Raji (cell line): ENCODE results near the gene FAF1.

Source experiments
- POLR2A ChIP-seq: IDR thresholded peaks from 2 replicates; pipeline ENCODE4 v1.6.1; 2011; ENCODE audit warnings: low read depth, low read length, control low read depth; ENCODE audit not compliant: insufficient read depth

FAF1 gene

DNA sequence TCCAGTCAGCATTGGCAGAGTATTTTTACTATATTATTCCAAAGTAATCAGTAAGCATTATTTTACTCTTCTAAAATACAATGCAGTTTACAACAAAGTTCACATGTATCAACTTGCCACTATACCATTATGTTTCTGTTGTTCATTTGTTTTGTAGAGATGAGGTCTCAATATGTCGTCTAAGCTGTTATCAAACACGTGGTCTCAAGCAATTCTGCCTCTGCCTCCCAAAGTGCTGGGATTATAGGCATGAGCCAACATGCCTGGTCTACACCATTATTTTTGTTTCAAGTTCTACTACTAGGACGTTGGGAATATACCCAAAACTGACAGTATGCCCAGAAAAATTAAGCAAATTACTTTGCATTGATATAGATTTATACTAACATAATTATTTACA is 19.8 kb downstream of the FAF1 start:
- TF ChIP-seq POLR2A: no peak

DNA sequence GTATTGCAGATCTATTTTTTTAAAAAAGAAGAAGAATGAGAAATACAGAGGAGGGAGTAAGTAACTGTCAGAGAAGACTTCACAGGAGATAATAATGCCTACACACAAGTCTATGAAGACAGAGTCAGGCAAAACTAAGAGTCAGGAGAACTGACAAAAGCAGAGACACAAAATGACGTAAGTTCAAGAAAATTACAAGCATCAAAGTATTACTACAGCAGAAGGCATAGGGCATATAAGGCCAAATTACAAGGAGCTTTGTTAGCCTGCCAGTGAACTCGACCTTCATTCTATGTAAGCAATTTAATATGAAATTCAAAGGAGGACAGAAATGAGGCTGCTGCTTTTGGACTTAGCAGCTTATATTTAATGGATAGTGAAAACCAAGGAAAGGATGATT is 23.7 kb downstream of the FAF1 start:
- TF ChIP-seq POLR2A: no peak

DNA sequence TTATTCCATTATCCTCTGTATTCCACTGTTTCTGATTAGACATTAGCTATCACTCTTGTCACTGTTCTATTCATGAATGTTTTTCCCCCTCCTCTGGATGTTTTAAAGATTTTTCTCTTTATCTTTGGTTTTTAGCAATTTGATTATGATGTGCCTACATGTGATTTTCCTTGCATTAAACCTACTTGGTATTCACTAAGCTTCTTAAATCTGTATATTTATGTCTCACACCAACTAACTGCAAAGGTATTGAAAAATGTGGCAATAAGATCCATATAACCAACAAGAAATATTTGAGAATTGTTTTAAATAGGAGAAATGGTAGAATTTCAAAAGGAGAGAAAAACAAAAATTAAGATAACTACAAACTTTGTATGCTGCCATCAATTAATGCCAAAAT is 25.2 kb downstream of the FAF1 start:
- no peak for TF ChIP-seq POLR2A

DNA sequence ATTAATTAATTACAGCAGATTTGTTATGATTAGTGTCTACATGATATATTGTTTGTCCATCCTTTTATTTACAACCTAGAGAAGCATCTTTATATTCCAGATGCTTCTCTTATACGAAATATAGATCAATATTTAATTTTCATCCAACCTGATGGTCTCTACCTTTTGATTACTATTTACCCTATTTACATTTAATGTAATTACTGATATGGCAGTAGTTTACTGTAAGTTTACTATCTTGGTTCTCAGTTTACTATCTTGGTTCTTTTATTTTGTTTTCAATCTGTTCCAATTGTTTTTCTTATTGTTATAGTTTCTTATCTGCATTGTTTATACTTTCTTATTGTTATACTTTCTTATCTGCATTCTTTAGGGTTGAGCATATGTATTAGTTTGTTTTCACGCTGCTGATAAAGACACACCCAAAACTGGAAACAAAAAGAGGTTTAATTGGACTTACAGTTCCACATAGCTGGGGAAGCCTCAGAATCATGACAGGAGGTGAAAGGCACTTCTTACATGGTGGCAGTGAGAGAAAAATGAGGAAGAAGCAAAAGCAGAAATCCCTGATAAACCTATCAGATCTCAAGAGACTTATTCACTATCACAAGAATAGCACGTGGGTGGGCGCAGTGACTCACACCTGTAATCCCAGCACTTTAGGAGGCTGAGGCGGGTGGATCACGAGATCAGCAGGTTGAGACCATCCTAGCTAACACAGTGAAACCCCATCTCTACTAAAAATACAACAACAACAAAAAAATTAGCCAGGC is 28.9 kb downstream of the FAF1 start:
- TF ChIP-seq POLR2A: no peak

DNA sequence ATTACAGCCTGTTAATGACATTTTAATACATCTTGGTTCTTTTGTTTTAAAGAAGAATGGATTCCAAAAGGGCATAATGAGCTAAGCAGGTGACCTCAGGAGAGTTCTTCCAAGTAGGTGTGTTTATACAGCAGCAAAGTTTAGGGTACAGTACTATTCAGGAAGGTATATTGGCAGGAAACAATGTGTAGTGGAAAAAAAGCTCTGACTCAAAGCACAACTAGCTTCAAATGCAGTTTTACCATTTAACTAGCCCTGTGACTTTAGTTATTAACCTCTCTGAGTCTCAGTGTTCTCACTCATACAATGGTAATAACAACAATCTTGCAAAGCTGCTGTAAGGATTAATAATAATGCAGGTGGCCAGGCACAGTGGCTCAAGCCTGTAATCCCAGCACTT is 29.9 kb downstream of the FAF1 start:
- no peak for TF ChIP-seq POLR2A

DNA sequence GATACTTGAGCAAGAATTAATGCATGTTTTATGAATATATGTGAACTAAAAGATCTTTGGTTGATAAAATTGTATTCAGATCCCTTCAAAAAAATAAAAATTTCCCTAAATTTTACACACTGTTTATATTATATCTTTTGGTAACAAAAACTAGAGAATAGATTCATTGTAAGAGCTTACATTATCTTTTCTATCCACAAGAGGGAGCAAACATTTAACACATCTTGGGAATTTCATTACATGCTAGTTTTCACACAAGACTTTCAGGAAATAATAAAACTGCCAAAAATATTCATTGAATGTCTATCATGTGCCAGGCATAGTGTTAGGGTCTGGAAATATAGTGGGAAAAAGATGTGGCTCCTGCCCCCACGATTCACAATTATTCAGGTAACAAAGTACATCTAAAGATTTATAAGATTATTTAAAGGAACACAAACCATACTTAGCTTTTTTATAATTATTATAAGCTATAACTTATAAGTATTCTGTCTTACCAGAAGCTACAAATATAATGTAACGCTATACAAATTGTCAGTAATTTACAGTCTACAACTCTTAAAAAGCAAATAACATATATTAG is 30.6 kb downstream of the FAF1 start:
- TF ChIP-seq POLR2A: no peak

DNA sequence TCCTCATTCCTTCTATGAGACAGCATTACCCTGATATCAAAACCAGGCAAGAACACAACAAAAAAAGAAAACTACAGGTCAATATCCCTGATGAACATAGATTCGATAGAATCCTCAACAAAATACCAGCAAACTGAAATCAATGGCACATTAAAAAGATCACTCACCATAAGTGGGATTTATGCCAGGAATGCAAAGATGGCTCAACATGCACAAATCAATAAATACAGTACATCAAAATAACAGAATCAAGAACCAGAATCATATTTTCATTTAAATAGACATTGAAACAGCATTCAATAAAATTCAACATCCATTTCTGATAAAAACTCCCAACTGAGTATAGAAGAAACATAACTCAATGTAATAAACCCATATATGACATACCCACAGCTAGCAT is 36.5 kb downstream of the FAF1 start:
- no peak for TF ChIP-seq POLR2A

DNA sequence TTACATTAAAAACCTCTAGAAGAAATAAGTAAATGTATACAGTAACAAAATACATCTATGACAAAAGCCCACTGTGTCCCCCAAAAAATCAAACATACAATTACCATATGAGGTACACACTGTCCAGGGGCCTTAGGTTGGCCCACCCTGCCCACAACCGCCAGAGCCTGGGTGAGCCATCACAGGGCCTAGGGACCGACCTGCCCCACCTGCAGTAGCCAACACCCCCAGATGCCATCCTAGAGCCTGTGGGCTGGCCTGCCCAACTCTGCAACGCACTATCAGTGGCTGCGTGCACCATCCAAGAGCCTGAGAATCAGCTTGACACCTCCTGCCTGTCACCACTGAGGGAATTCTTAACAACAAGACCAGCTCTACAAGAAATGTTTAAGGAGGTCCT is 39.0 kb downstream of the FAF1 start:
- no peak for TF ChIP-seq POLR2A

DNA sequence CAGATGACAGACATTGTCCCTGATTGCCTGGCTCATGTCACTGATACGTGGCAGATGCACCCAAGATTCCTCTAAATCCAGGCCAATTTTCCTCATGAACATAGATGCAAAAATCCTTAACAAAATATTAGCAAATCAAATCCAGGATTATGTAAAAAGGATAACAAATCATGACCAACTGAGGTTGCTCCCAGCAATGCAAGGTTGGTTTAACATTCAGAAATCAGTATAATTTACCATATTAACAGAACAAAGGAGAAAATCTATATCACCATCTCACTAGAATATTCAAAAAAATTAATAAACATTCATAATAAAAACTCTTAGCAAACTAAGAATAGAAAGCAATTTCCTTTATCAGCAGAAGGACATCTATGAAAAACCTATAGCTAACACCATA is 39.7 kb downstream of the FAF1 start:
- TF ChIP-seq POLR2A: no peak

DNA sequence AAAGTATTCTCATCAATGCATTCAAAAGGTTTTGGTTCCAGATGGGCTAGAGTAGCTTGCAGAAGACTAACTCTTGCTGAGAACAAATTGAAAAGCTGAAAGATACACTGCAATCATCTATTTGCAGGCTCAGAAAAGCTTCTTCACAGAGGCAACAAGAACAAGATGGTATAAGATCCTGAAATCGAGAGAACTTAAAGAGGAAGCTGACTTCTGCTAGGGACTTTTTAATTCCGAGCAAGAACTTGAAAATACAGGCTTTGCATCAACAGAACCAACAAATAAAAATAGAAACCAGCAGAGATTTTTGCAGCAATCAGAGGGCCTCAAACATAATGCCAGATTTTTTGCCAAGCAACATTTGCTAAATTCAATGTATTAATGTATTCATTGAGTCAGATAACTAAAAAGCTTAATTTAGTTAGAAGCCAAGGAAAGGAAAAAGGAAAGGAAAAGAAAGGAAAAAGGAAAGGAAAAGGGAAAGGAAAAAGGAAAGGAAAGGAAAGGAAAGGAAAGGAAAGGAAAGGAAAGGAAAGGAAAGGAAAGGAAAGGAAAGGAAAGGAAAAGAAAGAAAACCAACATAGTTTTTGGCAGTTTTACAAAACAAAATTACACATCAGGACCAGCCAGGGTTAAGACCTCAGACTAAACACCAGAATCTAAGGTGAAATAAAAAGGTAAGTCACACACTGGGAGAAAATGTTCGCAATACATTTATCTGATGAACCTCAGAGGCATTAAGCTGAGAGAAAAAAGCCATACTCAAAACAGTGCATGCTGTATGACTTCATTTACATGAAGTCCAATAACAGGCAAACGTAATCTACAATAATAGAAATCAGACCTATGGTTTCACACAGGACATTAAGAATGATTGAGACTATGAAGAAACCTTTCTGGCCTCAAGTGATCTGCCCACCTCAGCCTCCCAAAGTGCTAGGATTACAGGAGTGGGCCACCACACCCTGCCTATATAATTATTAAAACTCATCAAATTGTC is 42.6 kb downstream of the FAF1 start:
- no peak for TF ChIP-seq POLR2A

DNA sequence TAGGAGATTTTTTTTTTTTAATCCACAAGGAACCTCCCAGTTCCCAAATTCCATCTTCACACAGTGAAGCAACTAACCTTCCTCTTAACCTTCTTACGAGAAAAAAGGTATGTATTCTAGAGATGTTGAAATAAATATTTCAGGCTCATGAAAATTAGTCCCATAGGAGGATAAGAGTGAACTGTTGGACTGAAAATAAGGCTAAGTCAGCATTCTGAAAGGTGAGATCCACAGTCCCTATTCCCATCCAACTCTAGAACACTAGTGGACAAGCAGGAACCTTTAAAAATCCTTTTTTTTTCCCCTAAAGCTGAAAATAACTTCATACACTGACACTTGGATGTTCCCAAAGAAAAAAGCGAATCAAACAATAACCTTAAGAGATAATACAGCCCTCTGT is 44.4 kb downstream of the FAF1 start:
- no peak for TF ChIP-seq POLR2A

DNA sequence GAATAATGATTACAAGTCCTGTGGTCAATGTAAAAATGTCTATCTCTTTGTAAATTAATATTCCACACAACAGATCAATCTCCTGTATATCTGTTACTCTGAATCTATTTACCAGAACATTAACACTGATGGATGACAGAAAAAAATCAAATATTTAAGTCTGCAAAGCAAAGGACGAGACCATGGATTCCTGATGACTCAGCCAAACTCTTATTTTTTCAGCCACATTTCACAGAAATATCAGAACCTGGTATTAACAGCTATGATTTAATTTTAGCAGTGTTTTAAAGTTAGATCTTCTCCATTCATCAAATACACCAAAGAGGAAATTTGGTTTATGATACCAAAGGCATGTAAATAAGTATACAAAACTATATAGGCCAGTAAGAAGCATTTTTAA is 46.1 kb downstream of the FAF1 start:
- TF ChIP-seq POLR2A: no peak

DNA sequence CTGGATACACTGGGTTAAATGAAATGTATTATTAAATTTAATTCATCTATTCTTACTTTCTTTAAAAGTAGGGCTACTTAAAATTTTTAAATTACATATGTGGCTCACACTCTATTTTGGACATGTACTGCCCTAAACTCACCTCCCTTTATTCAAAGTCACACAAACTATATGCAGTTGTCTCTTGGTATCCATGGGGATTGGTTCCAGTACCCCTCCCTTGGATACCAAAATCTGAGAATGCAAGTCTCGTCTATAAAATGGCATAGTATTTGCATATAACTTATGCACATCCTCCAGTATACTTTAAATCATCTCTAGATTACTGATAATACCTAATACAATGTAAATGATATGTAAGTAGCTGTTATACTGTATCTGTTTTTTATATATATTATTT is 57.6 kb downstream of the FAF1 start:
- no peak for TF ChIP-seq POLR2A

DNA sequence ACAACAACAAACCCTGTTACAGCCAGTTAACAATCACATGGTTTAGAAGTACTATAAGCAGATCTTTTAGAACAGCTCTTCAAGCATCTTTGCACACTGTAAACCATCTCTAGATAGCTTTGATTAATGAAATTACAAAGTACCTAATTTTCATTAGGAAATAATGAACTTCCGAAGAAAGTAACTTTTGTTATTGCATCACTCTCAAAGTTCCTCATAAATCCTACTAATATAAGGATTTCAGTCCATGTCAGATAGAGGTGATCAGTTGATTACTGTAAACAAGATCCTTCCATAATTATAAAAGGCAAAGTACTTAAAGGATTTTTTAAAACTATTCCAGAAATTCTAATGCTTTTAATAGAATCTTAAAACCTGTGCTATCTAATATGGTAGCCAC is 58.2 kb downstream of the FAF1 start:
- TF ChIP-seq POLR2A: no peak

DNA sequence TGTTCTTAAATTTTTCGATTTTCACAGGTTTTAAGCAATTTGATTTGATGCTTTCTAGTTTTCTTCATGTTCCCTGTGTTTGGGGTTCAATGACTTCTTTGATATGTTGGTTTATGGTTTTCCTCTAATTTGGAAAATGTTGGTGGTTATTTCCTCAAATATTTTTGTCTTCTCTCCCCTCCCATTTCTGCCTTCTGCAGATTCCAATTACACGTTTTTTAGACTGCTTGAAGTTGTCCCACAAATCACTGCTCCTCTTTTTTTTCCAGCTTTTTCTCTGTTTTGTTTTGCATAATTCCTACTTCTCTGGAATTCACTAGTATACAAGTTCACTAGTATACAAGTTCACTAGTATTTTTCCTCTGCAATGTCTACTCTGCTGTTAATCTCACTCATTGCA is 61.3 kb downstream of the FAF1 start:
- TF ChIP-seq POLR2A: no peak

DNA sequence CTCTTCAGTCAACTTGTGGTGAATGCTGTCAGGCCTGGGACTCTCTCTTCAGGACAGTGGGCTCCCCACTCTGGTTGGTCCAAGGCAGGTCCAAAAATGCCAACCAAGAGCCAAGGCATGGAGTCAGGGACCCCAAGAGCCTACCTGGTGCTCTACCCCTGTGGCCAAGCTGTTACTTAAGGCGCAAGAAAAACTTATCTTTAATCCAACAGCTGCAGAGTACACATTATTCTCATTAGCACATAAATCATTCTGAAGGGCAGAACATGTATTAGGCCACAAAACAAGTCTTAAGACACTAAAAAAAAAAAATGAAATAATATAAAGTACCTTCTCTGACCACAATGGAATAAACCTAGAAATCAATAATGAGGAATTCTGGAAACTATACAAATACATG is 65.7 kb downstream of the FAF1 start:
- no peak for TF ChIP-seq POLR2A

DNA sequence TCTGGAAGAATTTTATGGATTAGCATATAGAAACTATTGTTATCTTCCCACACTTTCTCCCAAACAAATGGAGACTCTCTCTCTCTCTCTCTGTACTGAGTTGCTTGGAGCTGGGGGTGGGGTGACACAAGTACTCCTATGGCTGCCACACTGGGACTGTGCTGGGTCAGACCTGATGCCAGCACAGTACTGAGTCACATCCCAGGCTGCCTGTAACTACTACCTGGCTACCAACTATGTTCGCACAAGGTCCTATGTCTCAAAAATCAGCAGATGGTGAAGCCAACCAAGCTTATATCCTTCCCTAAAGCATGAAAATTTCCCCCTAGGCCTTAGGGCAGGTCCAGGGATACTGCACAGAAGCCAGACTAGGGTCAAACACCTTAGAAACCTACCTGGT is 66.6 kb downstream of the FAF1 start:
- TF ChIP-seq POLR2A: no peak

DNA sequence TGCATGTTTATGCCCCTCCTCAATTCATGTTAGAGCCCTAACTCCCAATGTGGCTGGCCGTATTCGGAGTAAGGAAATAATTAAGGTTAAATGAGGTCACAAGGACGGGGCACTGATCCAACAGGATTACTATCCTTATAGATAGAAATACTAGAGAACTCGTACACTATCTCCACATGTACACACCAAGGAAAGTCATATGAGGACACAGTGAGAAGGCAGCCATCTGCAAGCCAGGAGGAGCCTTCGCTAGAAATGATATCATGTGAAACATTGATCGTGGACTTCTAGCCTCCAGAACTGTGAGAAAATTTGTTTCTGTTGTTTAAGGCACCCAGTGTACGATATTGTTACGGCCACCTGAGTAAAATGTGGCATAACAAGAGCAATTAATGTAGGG is 79.7 kb downstream of the FAF1 start:
- no peak for TF ChIP-seq POLR2A
